Endothelial cell (in vitro differentiated cells): ENCODE measurements around the gene ADD3. TPM values are rescaled to one million over a fixed set of nuclear protein-coding genes. Genes with fewer than 3 reads are reported as not detected.

Source experiments
- DNase-seq: peaks from one replicate; pipeline ENCODE4 v3.0.0; 2021; ENCODE audit warnings: low spot score
- H3K27ac Mint-ChIP-seq: one replicate; pipeline ENCODE4 v1.8.0; 2021; ENCODE audit warnings: mixed read lengths, inconsistent platforms; ENCODE audit not compliant: unreplicated experiment
- H3K27me3 Mint-ChIP-seq: one replicate; pipeline ENCODE4 v1.8.0; 2021; ENCODE audit warnings: mild to moderate bottlenecking, moderate library complexity, mixed read lengths, inconsistent platforms; ENCODE audit not compliant: unreplicated experiment
- H3K36me3 Mint-ChIP-seq: one replicate; pipeline ENCODE4 v1.8.0; 2021; ENCODE audit warnings: mild to moderate bottlenecking, low read depth, mixed read lengths, inconsistent platforms; ENCODE audit not compliant: unreplicated experiment
- H3K4me1 Mint-ChIP-seq: one replicate; pipeline ENCODE4 v1.8.0; 2021; ENCODE audit warnings: mild to moderate bottlenecking, mixed read lengths, inconsistent platforms; ENCODE audit not compliant: unreplicated experiment
- H3K4me3 Mint-ChIP-seq: one replicate; pipeline ENCODE4 v1.8.0; 2021; ENCODE audit warnings: mild to moderate bottlenecking, mixed read lengths, inconsistent platforms; ENCODE audit not compliant: unreplicated experiment
- H3K9me3 Mint-ChIP-seq: one replicate; pipeline ENCODE4 v1.8.0; 2021; ENCODE audit warnings: mixed read lengths, inconsistent platforms; ENCODE audit not compliant: unreplicated experiment
- total RNA-seq: library from RNA; stranded (reverse); fragmentation: NEBNext Ultra II Directional; extraction: Animal tissue kit (Norgen Biotek cat#: 25700); gene quantifications from one replicate; pipeline ENCODE4 v1.2.1, GENCODE V29; 2021; ENCODE audit not compliant: unreplicated experiment
- TF ChIP-seq, protein P1 (sequence below): fragments of 200-600 bp; sonication (generic); IDR thresholded peaks from one replicate; pipeline ENCODE4 v1.5.0; 2021; ENCODE audit warnings: antibody characterized with exemption; ENCODE audit not compliant: unreplicated experiment

Gene ADD3
- total RNA-seq, 1 donor from 2014 or later, result 125 TPM

GRCh38 chr10:109992485-109992884 lies 15.3 kb upstream of the ADD3 start:
- Mint-ChIP-seq H3K36me3 (no peaks in the 10 kb centered on the region), H3K4me3 (no peak overlapping the region), H3K4me1 (peaks cover 4% of the 10 kb centered on the region), H3K9me3 (no peaks in the 10 kb centered on the region), H3K27me3 (no peaks in the 10 kb centered on the region), H3K27ac (no peak overlapping the region)
- no peak for DNase-seq
- TF ChIP-seq, protein P1, sequence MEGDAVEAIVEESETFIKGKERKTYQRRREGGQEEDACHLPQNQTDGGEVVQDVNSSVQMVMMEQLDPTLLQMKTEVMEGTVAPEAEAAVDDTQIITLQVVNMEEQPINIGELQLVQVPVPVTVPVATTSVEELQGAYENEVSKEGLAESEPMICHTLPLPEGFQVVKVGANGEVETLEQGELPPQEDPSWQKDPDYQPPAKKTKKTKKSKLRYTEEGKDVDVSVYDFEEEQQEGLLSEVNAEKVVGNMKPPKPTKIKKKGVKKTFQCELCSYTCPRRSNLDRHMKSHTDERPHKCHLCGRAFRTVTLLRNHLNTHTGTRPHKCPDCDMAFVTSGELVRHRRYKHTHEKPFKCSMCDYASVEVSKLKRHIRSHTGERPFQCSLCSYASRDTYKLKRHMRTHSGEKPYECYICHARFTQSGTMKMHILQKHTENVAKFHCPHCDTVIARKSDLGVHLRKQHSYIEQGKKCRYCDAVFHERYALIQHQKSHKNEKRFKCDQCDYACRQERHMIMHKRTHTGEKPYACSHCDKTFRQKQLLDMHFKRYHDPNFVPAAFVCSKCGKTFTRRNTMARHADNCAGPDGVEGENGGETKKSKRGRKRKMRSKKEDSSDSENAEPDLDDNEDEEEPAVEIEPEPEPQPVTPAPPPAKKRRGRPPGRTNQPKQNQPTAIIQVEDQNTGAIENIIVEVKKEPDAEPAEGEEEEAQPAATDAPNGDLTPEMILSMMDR, result no peak

DNA sequence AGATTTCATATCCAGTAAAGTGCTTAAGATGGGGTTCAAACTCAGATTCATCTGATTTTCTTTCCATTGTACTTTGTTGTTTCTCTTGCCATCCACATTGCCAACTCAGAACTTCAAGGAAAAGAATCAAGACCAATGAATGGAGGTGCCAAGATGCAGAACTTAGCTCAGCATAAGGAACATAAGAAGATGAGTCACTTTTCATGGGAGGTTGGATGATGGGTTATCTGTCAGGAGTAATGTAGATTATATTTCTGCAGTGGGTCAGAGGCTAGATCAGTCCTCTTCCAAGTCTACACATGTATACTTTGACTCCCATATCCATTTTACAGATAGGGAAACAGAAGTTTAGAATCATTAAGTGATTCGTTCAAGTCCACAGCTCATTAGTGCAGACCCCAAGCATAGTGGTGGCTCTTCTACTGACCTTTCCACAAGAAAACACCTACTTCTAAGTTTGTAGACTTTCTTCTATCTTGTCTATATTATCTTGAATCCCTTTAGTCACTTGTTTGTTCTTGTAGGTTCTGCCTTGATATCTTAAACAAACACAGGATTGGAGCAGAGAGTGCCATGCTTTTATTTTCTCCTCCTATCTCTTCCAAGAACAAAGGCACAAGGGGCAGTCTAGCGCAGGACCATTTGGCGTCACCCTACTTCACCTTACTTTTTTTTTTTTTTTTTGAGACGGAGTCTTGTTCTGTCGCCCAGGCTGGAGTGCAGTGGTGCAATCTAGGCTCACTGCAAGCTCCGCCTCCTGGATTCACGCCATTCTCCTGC lies 14.0 kb upstream of the ADD3 start:
- Mint-ChIP-seq H3K4me1 (peaks cover 11% of the 10 kb centered on the region), H3K36me3 (no peaks in the 10 kb centered on the region), H3K27ac (peak overlapping the region; percentile 14), H3K4me3 (no peak overlapping the region), H3K9me3 (no peaks in the 10 kb centered on the region), H3K27me3 (peaks cover 2% of the 10 kb centered on the region)
- TF ChIP-seq, protein P1, result no peak
- DNase-seq, result no peak

- Mint-ChIP-seq H3K4me1 (peaks cover 14% of the 10 kb centered on the region), H3K4me3 (no peak overlapping the region), H3K9me3 (no peaks in the 10 kb centered on the region), H3K27ac (no peak overlapping the region), H3K36me3 (no peaks in the 10 kb centered on the region), H3K27me3 (peaks cover 2% of the 10 kb centered on the region)
- no peak for DNase-seq
- TF ChIP-seq, protein P1, result no peak
Measured at GRCh38 chr10:109994711-109995577, 12.8 kb upstream of the ADD3 start.

DNA sequence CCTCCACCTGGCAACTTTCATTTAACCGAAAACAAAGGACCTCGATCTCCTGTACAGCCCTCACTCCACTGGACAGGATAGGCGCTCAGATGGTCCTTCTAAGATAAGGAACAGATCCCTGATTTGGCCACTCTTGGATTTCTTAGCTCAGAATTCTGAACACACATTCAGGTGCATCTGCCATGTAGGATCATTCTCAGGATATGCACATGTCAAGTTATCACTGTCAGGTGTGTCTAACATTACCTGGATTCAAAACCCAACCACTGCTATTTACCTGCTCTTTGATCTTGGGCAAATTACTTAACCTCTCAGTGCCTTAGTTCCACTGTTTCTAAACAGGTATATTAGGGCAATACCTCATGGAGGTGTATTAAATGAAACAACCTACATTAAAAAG lies 12.2 kb upstream of the ADD3 start:
- peaks cover 14% of the 10 kb centered on the region for H3K4me1 Mint-ChIP-seq
- no peak overlapping the region for H3K27ac Mint-ChIP-seq

More for the DNA sequence above, 12.2 kb upstream of the ADD3 start:
- TF ChIP-seq, protein P1, result no peak
- Mint-ChIP-seq H3K36me3 (no peaks in the 10 kb centered on the region), H3K4me3 (no peak overlapping the region), H3K9me3 (no peaks in the 10 kb centered on the region), H3K27me3 (peaks cover 2% of the 10 kb centered on the region)
- no peak for DNase-seq
